Progenitor cell of endocrine pancreas (in vitro differentiated cells): ENCODE measurements around the gene IGF1R. TPM values are rescaled to one million over a fixed set of nuclear protein-coding genes. Genes with fewer than 3 reads are reported as not detected.

ENCODE experiments used
- DNase-seq: peaks from one replicate; pipeline ENCODE4 v3.0.0; 2021; ENCODE audit warnings: low spot score; ENCODE audit not compliant: unreplicated experiment
- H3K27ac Mint-ChIP-seq: 2 replicates; pipeline ENCODE4 v1.8.0; 2021; ENCODE audit warnings: mild to moderate bottlenecking, moderate library complexity, mixed read lengths
- H3K27me3 Mint-ChIP-seq: 2 replicates; pipeline ENCODE4 v1.8.0; 2021; ENCODE audit warnings: mixed read lengths
- H3K36me3 Mint-ChIP-seq: 2 replicates; pipeline ENCODE4 v1.8.0; 2022; ENCODE audit warnings: mixed read lengths; ENCODE audit not compliant: insufficient read depth
- H3K4me1 Mint-ChIP-seq: 2 replicates; pipeline ENCODE4 v1.8.0; 2021; ENCODE audit warnings: low read depth, mixed read lengths
- H3K4me3 Mint-ChIP-seq: 2 replicates; pipeline ENCODE4 v1.8.0; 2021; ENCODE audit warnings: low read depth, mild to moderate bottlenecking, moderate library complexity, mixed read lengths
- H3K9me3 Mint-ChIP-seq: 2 replicates; pipeline ENCODE4 v1.8.0; 2021; ENCODE audit warnings: low read depth, mixed read lengths
- total RNA-seq: library from RNA; stranded (reverse); gene quantifications from 2 replicates; pipeline ENCODE4 v1.2.1, GENCODE V29; 2021
- TF ChIP-seq, protein P1 (sequence below): fragments of 200-600 bp; sonication (generic); IDR thresholded peaks from one replicate; pipeline ENCODE4 v1.5.0; 2021; ENCODE audit warnings: antibody characterized with exemption, mild to moderate bottlenecking; ENCODE audit not compliant: unreplicated experiment

Gene IGF1R
- total RNA-seq, 1 donor from 2014 or later = 106 TPM

DNA sequence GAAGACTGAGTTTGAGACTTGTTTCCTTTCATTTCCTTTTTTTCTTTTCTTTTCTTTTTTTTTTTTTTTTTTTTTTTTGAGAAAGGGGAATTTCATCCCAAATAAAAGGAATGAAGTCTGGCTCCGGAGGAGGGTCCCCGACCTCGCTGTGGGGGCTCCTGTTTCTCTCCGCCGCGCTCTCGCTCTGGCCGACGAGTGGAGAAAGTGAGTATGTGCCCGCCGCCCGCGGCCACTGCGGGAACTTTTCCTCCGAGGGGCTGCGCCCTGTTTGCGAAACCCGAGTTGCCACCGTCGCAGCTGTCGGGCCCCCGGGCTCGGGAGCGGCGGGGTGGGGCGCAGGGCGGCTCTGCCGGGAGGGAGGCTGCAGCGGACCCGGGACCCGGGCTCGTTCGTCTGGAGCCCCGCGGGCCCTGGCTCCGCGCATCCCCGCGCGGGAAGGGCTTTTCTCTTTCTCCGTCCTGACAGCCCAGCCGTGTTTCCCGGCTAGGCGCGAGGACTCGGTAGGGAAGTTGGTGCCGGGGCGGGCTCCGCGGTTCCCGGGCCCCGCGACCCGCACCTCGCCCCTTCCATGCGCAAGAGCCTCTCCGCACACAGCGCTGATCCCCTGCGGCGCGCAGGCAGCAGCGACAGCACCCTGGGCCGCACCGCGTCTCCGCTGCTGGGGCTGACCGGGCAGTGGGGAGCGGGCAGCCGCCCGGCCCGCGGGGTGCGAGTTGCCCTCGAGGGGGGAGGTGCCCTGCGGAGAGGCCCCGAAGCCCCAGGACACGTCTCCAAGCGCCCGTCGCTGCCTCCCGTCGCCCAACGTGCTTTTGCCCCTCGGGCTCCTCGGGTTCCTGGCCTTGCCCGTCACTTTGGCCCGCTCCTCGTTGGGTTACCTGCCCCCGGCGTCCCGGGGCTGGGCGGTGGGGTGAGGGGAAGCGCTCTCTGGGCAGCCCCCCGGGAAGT lies 1.4 kb downstream of the IGF1R start:
- peak; percentile 41 for DNase-seq
- H3K9me3 Mint-ChIP-seq = no peaks in the 10 kb centered on the region
- TF ChIP-seq, protein P1, sequence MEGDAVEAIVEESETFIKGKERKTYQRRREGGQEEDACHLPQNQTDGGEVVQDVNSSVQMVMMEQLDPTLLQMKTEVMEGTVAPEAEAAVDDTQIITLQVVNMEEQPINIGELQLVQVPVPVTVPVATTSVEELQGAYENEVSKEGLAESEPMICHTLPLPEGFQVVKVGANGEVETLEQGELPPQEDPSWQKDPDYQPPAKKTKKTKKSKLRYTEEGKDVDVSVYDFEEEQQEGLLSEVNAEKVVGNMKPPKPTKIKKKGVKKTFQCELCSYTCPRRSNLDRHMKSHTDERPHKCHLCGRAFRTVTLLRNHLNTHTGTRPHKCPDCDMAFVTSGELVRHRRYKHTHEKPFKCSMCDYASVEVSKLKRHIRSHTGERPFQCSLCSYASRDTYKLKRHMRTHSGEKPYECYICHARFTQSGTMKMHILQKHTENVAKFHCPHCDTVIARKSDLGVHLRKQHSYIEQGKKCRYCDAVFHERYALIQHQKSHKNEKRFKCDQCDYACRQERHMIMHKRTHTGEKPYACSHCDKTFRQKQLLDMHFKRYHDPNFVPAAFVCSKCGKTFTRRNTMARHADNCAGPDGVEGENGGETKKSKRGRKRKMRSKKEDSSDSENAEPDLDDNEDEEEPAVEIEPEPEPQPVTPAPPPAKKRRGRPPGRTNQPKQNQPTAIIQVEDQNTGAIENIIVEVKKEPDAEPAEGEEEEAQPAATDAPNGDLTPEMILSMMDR = peak; percentile 29
- peak overlapping the region; percentile 97 for H3K27ac Mint-ChIP-seq
- H3K27me3 Mint-ChIP-seq = peaks cover 14% of the 10 kb centered on the region
- H3K4me3 Mint-ChIP-seq = peak overlapping the region; percentile 94
- peaks cover 27% of the 10 kb centered on the region for H3K4me1 Mint-ChIP-seq
- H3K36me3 Mint-ChIP-seq = no peaks in the 10 kb centered on the region

DNA sequence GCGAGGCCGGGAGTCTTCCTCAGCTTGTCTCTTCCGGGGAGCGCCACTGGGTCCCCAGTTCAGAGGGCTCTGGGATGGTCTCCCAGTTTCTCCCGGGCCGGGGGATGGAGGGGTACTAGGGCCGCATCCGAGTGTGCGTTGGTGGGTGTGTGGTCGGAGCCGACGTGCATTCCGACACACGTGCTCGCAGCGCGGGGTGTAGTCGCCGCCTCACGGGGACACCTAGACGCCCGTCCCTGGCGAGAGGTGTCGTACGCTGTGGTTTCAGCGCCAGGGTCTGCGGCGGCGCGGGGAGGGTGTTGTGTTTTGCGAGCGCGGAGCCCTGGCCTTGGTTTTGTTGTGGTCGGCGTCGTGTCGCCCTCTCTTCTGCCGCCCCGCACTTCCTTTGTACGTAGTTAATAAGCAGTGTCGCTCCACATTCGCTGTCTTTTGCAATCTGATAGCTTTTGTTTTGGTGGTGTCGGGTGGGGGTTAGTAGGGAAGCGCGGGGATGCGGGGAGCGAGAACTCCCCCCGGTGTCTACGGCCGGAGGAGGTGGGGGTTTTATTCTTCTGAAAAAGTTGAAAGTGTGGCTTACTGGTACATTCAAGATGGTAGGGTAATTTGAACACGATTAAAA lies 2.2 kb downstream of the IGF1R start:
- Mint-ChIP-seq H3K9me3 (no peaks in the 10 kb centered on the region), H3K27me3 (peaks cover 9% of the 10 kb centered on the region), H3K4me1 (peaks cover 32% of the 10 kb centered on the region), H3K4me3 (peak overlapping the region; percentile 94), H3K36me3 (no peaks in the 10 kb centered on the region), H3K27ac (peak overlapping the region; percentile 97)
- TF ChIP-seq, protein P1 = no peak
- peak; percentile 27 for DNase-seq

DNA sequence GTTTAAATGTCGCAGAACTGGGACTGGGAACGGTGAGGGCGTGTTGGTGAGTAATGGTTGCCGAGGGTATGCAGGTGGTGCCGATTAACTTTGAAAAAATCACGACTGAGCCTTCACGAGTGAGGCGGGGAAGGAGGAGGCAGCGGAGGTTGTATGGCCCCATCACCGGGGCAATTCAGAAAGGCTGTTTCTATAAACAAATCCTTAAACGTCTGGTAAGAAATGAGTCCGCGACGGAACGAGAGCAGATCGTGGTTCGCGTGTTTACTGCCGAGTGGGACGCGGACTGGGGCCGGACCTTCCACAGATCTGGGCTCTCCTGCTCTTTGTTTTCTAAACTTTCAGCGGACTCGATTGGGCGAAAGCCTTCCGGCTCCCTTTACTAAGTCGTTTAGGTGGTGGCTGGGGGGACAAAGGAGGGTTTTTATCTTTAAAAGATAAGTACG lies 2.7 kb downstream of the IGF1R start:
- peak overlapping the region; percentile 97 for H3K27ac Mint-ChIP-seq
- TF ChIP-seq, protein P1 = no peak
- no peaks in the 10 kb centered on the region for H3K36me3 Mint-ChIP-seq
- H3K9me3 Mint-ChIP-seq = no peaks in the 10 kb centered on the region
- peaks cover 3% of the 10 kb centered on the region for H3K27me3 Mint-ChIP-seq
- no peak for DNase-seq
- H3K4me1 Mint-ChIP-seq = peaks cover 32% of the 10 kb centered on the region
- H3K4me3 Mint-ChIP-seq = peak overlapping the region; percentile 94

DNA sequence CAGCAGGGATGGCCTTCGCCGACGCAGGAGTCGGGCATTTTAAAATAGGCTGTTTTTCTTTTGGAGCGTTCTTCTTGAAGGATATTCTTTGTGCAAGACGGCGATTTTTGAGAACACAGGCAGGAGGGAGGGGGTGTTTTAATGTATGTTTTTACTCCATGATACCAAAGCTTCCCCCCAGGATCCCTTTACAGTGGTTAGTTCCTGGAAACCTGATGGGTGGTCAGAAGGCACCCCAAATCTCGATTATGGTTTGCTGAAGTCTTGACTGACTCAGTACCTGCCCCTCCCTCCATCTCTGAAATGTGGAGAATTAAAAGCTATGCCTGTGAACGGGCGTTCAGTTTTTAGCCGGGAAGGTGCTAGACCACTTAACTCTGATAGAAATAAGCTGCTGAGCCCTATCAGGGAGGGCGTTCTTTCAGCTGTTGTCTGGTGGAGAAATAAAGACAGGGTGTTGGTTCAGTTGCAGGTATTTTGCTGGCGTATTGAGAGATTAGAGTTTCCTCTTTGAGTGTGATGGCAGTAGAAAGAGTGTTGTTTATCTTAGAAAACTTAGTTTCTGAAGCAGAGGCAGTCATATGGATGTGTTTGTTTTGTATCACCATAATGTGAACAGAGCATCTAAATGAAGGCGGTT lies 3.4 kb downstream of the IGF1R start:
- peak overlapping the region; percentile 97 for H3K27ac Mint-ChIP-seq
- no peaks in the 10 kb centered on the region for H3K36me3 Mint-ChIP-seq
- H3K4me3 Mint-ChIP-seq = peak overlapping the region; percentile 94
- H3K27me3 Mint-ChIP-seq = peaks cover 3% of the 10 kb centered on the region
- DNase-seq = no peak
- no peaks in the 10 kb centered on the region for H3K9me3 Mint-ChIP-seq
- H3K4me1 Mint-ChIP-seq = peaks cover 32% of the 10 kb centered on the region
- TF ChIP-seq, protein P1 = no peak

DNA sequence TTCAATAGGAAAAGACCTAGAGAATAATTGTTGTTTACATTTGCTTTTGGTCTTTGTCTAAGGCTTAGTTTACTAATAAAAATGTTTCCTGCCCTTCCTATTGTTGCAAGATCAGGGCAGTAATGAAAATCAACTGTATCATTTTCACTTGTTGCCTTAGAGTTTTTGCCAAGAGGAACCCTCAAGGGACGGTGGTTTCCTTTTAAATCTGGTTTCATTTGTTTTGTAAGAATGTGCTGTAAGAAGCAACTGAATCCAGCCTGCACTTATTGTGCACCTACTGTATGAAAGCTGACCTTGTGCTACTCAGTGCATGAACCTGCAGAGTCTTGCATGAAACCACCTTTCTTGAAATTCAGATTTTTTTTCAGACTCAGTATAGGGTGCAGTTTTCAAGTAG lies 5.3 kb downstream of the IGF1R start:
- H3K27me3 Mint-ChIP-seq = no peaks in the 10 kb centered on the region
- no peak overlapping the region for H3K27ac Mint-ChIP-seq
- H3K9me3 Mint-ChIP-seq = no peaks in the 10 kb centered on the region
- no peak overlapping the region for H3K4me3 Mint-ChIP-seq
- no peak for DNase-seq
- H3K36me3 Mint-ChIP-seq = no peaks in the 10 kb centered on the region
- TF ChIP-seq, protein P1 = no peak
- H3K4me1 Mint-ChIP-seq = peaks cover 31% of the 10 kb centered on the region
